ENCODE data around the gene KRT83.

DNA sequence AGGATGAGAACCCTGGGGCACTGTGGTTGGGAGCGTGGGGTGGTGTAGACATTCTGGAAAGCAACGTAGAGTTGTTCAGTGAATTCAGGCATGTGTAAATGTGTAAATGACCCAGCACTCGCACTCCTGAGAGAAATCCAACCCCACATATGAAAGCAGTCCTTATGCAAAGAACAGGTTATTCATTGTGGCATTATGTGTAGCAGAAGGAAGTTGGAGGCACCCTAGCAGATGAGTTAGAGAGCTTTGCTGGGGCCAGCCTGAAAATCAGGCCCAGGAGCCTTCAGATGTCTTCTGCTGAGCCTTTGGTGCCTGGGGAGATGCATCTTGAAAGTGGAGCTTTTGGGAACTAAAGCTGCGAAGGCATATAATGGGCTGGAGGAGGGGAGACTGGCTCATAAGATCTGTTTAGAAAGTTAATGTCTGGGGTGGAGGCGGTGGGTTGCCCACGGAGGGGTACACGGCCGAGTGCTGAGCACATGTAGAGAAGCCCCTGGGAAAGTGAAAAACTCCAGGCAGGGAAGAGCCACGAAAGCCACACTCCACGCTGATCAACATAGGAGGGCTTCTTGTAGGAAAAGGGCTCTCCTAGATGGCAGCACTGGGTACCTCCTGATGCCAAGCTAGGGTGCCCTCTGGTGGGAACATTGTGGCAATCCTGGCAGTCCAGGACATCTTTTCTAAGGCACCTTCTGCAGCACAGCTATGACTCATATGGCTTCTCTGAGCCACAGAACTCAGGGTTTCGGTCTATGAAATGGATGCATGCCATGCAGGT is 6.0 kb upstream of the KRT83 start:
- TF ChIP-seq, protein P1, sequence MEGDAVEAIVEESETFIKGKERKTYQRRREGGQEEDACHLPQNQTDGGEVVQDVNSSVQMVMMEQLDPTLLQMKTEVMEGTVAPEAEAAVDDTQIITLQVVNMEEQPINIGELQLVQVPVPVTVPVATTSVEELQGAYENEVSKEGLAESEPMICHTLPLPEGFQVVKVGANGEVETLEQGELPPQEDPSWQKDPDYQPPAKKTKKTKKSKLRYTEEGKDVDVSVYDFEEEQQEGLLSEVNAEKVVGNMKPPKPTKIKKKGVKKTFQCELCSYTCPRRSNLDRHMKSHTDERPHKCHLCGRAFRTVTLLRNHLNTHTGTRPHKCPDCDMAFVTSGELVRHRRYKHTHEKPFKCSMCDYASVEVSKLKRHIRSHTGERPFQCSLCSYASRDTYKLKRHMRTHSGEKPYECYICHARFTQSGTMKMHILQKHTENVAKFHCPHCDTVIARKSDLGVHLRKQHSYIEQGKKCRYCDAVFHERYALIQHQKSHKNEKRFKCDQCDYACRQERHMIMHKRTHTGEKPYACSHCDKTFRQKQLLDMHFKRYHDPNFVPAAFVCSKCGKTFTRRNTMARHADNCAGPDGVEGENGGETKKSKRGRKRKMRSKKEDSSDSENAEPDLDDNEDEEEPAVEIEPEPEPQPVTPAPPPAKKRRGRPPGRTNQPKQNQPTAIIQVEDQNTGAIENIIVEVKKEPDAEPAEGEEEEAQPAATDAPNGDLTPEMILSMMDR (tag by site-specific recombination; IDR thresholded peaks at IDR 0.05) = peak; percentile 97
- TF ChIP-seq ZNF133 (tag by site-specific recombination; IDR thresholded peaks at IDR 0.05) = no peak
- TF ChIP-seq TCF7L2 (IDR thresholded peaks at IDR 0.05; ENCODE audit: borderline replicate concordance, low read depth, low read length) = no peak

Measured in HEK293 (cell line).